ENCODE measurements around the gene KCNMA1. TPM values are rescaled to one million over a fixed set of nuclear protein-coding genes. Genes with fewer than 3 reads are reported as not detected.

KCNMA1 gene
- total RNA-seq, 3 donors from 2014 or later = 45.4 to 312 (median 62.4) TPM

DNA sequence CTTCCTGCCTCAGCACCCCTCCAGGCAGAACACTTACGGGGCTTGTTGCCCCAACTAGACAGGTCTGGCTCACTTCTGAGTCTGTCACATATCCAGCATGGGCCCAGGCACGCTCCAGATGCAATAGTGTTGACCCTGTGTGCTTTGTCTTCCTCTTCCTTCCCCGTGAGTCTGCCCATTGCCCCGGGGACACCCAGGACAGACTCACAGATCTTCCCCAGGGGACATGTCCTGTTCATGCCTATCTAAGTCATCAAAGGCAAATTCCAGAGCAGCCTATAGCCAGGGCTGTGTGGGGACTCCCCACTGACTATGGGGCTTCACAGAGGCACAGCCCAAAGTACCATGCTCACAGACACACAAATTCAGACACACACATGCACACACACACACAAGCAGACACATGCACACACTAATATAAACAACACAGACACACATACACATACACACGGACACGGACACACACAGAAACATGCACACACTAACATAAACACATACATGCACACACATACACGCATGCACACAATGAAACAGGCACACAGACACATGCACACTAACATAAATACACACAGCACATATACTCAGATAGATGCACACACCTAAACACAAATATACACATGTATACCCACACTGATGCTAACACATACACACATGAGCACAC, 175.8 kb downstream of the KCNMA1 start:
- ATAC-seq (no peak), DNase-seq (no peak)
- H3K36me3 ChIP-seq (ENCODE audit: low read depth) = no peaks in the 10 kb centered on the region
- intact Hi-C loops (cut with DNase I, micrococcal nuclease) = no loop called here
- peaks cover 4% of the 10 kb centered on the region for H3K4me1 ChIP-seq (ENCODE audit: low read depth)
- no peaks in the 10 kb centered on the region for H3K9me3 ChIP-seq
- TF ChIP-seq, protein P1, sequence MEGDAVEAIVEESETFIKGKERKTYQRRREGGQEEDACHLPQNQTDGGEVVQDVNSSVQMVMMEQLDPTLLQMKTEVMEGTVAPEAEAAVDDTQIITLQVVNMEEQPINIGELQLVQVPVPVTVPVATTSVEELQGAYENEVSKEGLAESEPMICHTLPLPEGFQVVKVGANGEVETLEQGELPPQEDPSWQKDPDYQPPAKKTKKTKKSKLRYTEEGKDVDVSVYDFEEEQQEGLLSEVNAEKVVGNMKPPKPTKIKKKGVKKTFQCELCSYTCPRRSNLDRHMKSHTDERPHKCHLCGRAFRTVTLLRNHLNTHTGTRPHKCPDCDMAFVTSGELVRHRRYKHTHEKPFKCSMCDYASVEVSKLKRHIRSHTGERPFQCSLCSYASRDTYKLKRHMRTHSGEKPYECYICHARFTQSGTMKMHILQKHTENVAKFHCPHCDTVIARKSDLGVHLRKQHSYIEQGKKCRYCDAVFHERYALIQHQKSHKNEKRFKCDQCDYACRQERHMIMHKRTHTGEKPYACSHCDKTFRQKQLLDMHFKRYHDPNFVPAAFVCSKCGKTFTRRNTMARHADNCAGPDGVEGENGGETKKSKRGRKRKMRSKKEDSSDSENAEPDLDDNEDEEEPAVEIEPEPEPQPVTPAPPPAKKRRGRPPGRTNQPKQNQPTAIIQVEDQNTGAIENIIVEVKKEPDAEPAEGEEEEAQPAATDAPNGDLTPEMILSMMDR (IDR thresholded peaks at IDR 0.05) = no peak
- no peak overlapping the region for H3K4me3 ChIP-seq

DNA sequence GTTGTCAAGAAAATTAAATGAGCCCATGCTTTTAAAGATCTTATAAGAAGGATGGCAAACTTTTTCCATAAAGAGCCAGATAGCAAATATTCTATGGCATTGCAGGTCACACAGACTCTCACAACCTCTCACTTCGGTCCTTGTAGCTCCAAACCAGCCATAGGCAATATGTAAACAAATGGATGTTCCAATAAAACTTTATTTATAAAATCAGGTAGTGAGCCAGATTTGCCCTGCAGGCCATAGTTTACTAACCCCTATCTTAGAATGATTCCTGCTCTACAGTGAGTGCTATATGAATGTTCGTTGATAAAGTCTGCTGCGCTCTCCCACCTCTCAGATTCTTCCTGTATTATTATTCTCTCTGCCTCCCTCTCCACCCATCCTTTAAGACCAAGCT, 177.7 kb downstream of the KCNMA1 start:
- Histone ChIP-seq H3K4me3 (no peak overlapping the region), H3K4me1 (ENCODE audit: low read depth) (peaks cover 4% of the 10 kb centered on the region), H3K9me3 (no peaks in the 10 kb centered on the region), H3K36me3 (ENCODE audit: low read depth) (no peaks in the 10 kb centered on the region)
- DNase-seq = no peak
- intact Hi-C loops (cut with DNase I, micrococcal nuclease) = no loop called here
- TF ChIP-seq, protein P1 (IDR thresholded peaks at IDR 0.05) = no peak
- ATAC-seq = no peak

DNA sequence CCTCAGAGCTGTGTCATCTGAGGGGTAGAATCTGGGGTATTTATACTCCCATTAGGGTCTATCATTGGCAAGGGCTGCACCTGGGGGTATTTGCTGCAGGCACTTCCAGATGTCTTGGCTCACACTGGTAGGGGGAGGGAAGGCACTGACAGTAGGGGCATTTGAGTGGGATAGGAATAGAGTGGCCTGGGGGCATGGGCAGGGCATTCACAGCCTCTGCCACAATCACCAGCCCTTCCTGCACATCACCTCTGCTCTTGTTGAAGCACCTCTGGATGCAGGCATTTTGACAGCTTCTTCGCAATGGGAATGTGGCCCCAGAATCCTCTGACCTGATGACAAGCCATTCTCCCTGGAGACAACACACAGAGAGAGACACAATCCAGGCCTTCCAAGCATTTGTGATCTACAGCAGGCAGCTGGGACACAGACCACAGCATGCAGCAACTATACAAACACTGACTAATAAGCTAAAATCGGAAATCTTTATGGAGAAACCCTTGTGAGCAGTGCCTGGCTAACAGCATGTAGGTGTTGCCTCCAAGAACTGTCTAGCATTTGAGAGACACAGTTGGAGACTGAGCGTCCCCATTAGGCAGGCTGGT, 178.5 kb downstream of the KCNMA1 start:
- TF ChIP-seq, protein P1 (IDR thresholded peaks at IDR 0.05) = no peak
- peaks cover 4% of the 10 kb centered on the region for H3K4me1 ChIP-seq (ENCODE audit: low read depth)

DNA sequence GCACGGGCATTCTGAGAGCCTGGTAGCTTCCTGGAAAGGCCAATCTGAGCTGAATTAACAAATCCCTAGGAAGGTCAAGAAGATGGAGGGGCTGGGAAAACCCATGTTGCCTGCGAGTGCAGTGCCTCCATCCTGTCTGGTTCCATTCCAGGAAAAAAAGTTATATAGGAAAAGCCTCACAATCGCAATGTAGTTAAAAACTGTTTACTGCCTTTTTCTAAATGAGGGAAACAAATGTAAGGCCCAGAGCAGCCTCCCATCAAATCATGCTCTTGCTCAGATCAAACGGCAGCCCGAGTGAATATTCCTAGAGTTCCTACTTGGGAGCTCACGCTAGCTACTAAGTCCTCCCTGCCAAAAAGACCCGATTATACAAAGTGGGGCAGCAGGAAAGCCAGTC, 179.9 kb downstream of the KCNMA1 start:
- intact Hi-C loops (cut with DNase I, micrococcal nuclease) = no loop called here
- TF ChIP-seq, protein P1 (IDR thresholded peaks at IDR 0.05) = no peak
- H3K4me3 ChIP-seq = no peak overlapping the region
- no peak for ATAC-seq
- H3K36me3 ChIP-seq (ENCODE audit: low read depth) = no peaks in the 10 kb centered on the region
- H3K4me1 ChIP-seq (ENCODE audit: low read depth) = no peaks in the 10 kb centered on the region
- no peak for DNase-seq
- H3K9me3 ChIP-seq = no peaks in the 10 kb centered on the region

More for the DNA sequence above, 178.5 kb downstream of the KCNMA1 start:
- no peak for DNase-seq
- intact Hi-C loops (cut with DNase I, micrococcal nuclease) = no loop called here
- no peak for ATAC-seq
- Histone ChIP-seq H3K4me3 (no peak overlapping the region), H3K9me3 (no peaks in the 10 kb centered on the region), H3K36me3 (ENCODE audit: low read depth) (no peaks in the 10 kb centered on the region)

DNA sequence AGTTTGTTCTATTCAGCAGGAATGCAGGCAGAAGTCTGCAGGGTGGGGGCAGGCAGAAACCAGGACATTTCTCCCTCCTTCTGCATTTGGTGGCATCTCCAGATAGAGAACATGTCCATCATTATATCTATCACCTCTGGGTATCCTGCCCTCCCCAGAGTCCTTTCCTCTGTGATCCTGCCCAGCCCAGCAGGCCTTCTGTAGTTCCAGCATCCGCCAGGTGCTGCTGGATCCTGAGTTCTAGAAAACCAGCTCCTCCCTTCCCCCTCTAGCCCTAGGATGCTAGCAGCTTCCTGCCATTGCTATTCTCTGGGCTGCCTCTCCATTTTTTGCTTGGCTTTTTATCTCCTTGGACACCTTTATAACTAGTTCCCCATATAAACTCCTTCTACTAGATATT, 180.3 kb downstream of the KCNMA1 start:
- Histone ChIP-seq H3K9me3 (no peaks in the 10 kb centered on the region), H3K4me1 (ENCODE audit: low read depth) (no peaks in the 10 kb centered on the region), H3K36me3 (ENCODE audit: low read depth) (no peaks in the 10 kb centered on the region), H3K4me3 (no peak overlapping the region)
- TF ChIP-seq, protein P1 (IDR thresholded peaks at IDR 0.05) = no peak
- intact Hi-C loops (cut with DNase I, micrococcal nuclease) = no loop called here
- DNase-seq (no peak), ATAC-seq (no peak)
